K562 (cell line): ENCODE data around the gene CREB3L2. TPM values are rescaled to one million over a fixed set of nuclear protein-coding genes. Genes with fewer than 3 reads are reported as not detected.

Source experiments
- C11orf30 ChIP-seq: fragments of 450-650 bp; IDR thresholded peaks from 2 replicates; pipeline ENCODE4 v1.6.1; 2016; ENCODE audit warnings: low read depth, mild to moderate bottlenecking
- CBFA2T3 ChIP-seq: fragments of 450-650 bp; IDR thresholded peaks from 2 replicates; pipeline ENCODE4 v1.6.1; 2017
- CCNT2 ChIP-seq: IDR thresholded peaks from 2 replicates; pipeline ENCODE4 v1.6.1; 2011; ENCODE audit warnings: borderline replicate concordance, low read depth, mild to moderate bottlenecking, moderate library complexity, mixed read lengths, low read length; ENCODE audit not compliant: insufficient read length; ENCODE audit errors: extremely low read depth
- CSDE1 ChIP-seq, 2 experiments: fragments of 450-650 bp; IDR thresholded peaks; 2 replicates each; pipeline ENCODE4 v1.6.1; 2016; ENCODE audit warnings: mild to moderate bottlenecking in 1 of 2
- HMG20B ChIP-seq: fragments of 250-450 bp; sonication (Bioruptor Pico); IDR thresholded peaks from 2 replicates; pipeline ENCODE4 v1.5.0; 2021; ENCODE audit warnings: mild to moderate bottlenecking
- ILF3 ChIP-seq: fragments of 450-650 bp; IDR thresholded peaks from 2 replicates; pipeline ENCODE4 v1.6.1; 2018; ENCODE audit warnings: antibody characterized with exemption, mild to moderate bottlenecking, moderate library complexity, borderline replicate concordance
- MAFK ChIP-seq: IDR thresholded peaks from 2 replicates; pipeline ENCODE4 v1.6.1; 2011; ENCODE audit warnings: low read length, improper control_type of control experiment
- RBM39 ChIP-seq: fragments of 200-400 bp; formaldehyde crosslinking; optimal IDR thresholded peaks from 2 replicates; pipeline ENCODE3; 2018; ENCODE audit warnings: low read depth, low read length
- RUNX1 ChIP-seq: sonication (generic); IDR thresholded peaks from 2 replicates; pipeline ENCODE4 v1.6.1; 2016; ENCODE audit warnings: antibody characterized with exemption, low read depth
- TAF9B ChIP-seq: fragments of 450-650 bp; IDR thresholded peaks from 2 replicates; pipeline ENCODE4 v1.6.1; 2018; ENCODE audit warnings: mild to moderate bottlenecking; ENCODE audit not compliant: partially characterized antibody
- TAL1 ChIP-seq: fragments of 450-650 bp; IDR thresholded peaks from 2 replicates; pipeline ENCODE4 v1.6.1; 2016; ENCODE audit warnings: mild to moderate bottlenecking
- VEZF1 ChIP-seq: fragments of 200-800 bp; sonication (Bioruptor generic); IDR thresholded peaks from 2 replicates; pipeline ENCODE4 v1.6.1; 2017; ENCODE audit warnings: missing genetic modification characterization, missing compliant biosample characterization
- ZNF699 ChIP-seq: fragments of 250-450 bp; sonication (Bioruptor Pico); IDR thresholded peaks from 2 replicates; pipeline ENCODE4 v1.8.0; 2021; ENCODE audit warnings: mild to moderate bottlenecking, moderate library complexity; ENCODE audit not compliant: insufficient replicate concordance
- polyA plus RNA-seq, 8 experiments: library from polyadenylated mRNA; depleted of rRNA in 4 of 8; stranded (reverse) in 5 of 8; unstranded in 3 of 8; fragments of >200 nt; fragmentation: Nextera tagmentation in 2 of 8; fragmentation: Illumina TruSeq in 1 of 8; extraction: Ambion mirVana in 2 of 8; extraction: Trizol in 1 of 8; gene quantifications; 2 replicates each; pipeline versions ENCODE4 v1.2.1 to v1.2.3, GENCODE V29; 2011 to 2014; ENCODE audit warnings: inconsistent platforms in 1 of 8, missing spikeins in 1 of 8
- total RNA-seq, 7 experiments: library from RNA; depleted of rRNA in 6 of 7; stranded (reverse); fragments of >200 nt in 6 of 7; fragmentation: Illumina TruSeq in 2 of 7; extraction: Trizol in 2 of 7; gene quantifications; 2 replicates each; pipeline versions ENCODE4 v1.2.1 to v1.2.3, GENCODE V29; 2011 to 2021; ENCODE audit warnings: low replicate concordance in 1 of 7
- TF ChIP-seq, protein P1 (sequence below): sonication (generic); formaldehyde crosslinking; IDR thresholded peaks from 2 replicates; pipeline ENCODE4 v1.8.1; 2023; ENCODE audit warnings: mild to moderate bottlenecking, missing genetic modification reagents
- TF ChIP-seq, protein P2 (sequence below): fragments of 450-650 bp; IDR thresholded peaks from 2 replicates; pipeline ENCODE4 v1.6.1; 2016; ENCODE audit warnings: antibody characterized with exemption
- TF ChIP-seq, protein P3 (sequence below): fragments of 200-800 bp; sonication (Bioruptor generic); IDR thresholded peaks from 2 replicates; pipeline ENCODE4 v1.6.1; 2017; ENCODE audit warnings: missing genetic modification characterization, missing compliant biosample characterization

Gene CREB3L2
- total and polyA plus RNA-seq, 9 of the 15 experiments (the other 6 are each of a cell fraction or from before 2014, with no cell fraction given) = 7.1 to 45.6 (median 15.8) TPM

- TF ChIP-seq VEZF1 (CRISPR knock-in tag) (peak; percentile 62; the same call in 1 of the 2 replicates), CSDE1 (IDR thresholded peaks at IDR 0.05) (no peak), CCNT2 (peak; percentile 83), RBM39 (no peak), RUNX1 (0 out of 2 replicates have a peak, but pooled peaks have one; percentile 40), ILF3 (no peak), ZNF699 (CRISPR knock-in tag) (no peak), MAFK (peak; percentile 47; the same call in 1 of the 2 replicates), CBFA2T3 (peak; percentile 79), C11orf30 (peak; percentile 72), TAL1 (peak; percentile 46; the same call in 1 of the 2 replicates), TAF9B (no peak), HMG20B (no peak)
- TF ChIP-seq, protein P1, sequence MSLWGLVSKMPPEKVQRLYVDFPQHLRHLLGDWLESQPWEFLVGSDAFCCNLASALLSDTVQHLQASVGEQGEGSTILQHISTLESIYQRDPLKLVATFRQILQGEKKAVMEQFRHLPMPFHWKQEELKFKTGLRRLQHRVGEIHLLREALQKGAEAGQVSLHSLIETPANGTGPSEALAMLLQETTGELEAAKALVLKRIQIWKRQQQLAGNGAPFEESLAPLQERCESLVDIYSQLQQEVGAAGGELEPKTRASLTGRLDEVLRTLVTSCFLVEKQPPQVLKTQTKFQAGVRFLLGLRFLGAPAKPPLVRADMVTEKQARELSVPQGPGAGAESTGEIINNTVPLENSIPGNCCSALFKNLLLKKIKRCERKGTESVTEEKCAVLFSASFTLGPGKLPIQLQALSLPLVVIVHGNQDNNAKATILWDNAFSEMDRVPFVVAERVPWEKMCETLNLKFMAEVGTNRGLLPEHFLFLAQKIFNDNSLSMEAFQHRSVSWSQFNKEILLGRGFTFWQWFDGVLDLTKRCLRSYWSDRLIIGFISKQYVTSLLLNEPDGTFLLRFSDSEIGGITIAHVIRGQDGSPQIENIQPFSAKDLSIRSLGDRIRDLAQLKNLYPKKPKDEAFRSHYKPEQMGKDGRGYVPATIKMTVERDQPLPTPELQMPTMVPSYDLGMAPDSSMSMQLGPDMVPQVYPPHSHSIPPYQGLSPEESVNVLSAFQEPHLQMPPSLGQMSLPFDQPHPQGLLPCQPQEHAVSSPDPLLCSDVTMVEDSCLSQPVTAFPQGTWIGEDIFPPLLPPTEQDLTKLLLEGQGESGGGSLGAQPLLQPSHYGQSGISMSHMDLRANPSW = no peak
- TF ChIP-seq, protein P2, sequence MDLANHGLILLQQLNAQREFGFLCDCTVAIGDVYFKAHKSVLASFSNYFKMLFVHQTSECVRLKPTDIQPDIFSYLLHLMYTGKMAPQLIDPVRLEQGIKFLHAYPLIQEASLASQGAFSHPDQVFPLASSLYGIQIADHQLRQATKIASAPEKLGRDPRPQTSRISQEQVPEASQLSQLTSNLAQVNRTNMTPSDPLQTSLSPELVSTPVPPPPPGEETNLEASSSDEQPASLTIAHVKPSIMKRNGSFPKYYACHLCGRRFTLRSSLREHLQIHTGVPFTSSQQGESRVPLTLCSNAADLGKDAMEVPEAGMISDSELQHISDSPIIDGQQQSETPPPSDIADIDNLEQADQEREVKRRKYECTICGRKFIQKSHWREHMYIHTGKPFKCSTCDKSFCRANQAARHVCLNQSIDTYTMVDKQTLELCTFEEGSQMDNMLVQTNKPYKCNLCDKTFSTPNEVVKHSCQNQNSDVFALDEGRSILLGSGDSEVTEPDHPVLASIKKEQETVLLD = peak; percentile 54; the same call in 1 of the 2 replicates
- TF ChIP-seq, protein P3, sequence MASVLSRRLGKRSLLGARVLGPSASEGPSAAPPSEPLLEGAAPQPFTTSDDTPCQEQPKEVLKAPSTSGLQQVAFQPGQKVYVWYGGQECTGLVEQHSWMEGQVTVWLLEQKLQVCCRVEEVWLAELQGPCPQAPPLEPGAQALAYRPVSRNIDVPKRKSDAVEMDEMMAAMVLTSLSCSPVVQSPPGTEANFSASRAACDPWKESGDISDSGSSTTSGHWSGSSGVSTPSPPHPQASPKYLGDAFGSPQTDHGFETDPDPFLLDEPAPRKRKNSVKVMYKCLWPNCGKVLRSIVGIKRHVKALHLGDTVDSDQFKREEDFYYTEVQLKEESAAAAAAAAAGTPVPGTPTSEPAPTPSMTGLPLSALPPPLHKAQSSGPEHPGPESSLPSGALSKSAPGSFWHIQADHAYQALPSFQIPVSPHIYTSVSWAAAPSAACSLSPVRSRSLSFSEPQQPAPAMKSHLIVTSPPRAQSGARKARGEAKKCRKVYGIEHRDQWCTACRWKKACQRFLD (CRISPR knock-in tag) = 0 out of 2 replicates have a peak, but pooled peaks have one; percentile 37
Observed at GRCh38 chr7:137986252-137987017, 15.5 kb downstream of the CREB3L2 start (continued).
